ENCODE data around the gene PCBP3.

DNA sequence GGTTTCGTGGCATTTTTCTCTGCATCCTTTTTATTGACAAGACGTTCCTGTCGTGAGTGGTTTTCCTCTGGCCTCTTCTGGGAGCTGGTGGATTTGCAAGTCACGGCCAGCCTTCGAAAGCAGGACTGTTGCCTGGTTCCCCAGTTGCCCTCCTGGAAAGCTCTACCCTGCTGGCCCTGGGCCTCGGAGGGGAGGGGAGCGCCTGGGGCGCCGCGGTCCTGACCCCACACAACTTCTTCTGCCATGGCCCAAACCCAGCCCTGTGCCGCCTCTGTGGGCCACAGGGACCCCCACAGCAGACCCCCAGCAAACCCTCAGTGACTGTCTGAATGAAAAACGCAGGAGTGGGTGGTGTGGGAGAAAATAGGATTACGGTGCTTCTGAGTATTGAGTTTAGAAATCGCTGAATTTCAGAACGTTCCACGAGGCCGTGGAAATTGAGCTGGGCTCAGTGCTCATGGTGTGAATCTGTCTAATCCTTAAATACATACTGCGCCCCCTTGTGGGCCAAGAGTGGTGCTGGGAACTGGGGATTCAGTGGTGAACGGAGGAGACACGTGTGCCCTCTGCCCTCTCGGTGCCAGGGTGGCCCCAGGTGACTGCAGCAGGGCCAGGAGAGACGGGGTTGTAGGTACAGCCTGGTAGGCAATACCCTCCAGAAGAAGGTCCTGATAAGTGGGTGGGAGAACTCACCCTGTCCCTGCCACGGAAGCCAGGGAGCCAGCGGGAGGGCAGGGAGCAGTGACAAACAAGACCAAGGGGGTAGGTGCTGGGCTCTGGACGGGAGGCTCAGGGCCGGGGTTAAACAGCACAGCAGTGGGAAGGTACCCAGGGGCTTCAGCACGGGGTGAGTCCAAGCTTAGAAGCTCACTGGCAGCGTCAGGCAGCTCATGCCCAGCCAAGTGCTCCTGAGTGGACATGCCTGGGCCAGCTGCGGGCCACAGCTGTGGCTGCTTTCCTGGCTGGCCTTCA lies 236.9 kb downstream of the PCBP3 start:
- TF ChIP-seq CTCF (IDR thresholded peaks at IDR 0.05; ENCODE audit: low read depth, low read length), result peak; percentile 84
- no peak for TF ChIP-seq POLR2A (IDR thresholded peaks at IDR 0.05; ENCODE audit: extremely low read depth, insufficient read length)
